Measurements from ENCODE around the gene PRPF38A.
A peak's percentile ranks its signal among the peaks of the same experiment; 100 is the strongest.
"Not testable (repeated sequence)": the region's sequence is repeated elsewhere in the genome, so short reads cannot be mapped to it uniquely, and the experiment has no call there.

The PRPF38A gene

DNA sequence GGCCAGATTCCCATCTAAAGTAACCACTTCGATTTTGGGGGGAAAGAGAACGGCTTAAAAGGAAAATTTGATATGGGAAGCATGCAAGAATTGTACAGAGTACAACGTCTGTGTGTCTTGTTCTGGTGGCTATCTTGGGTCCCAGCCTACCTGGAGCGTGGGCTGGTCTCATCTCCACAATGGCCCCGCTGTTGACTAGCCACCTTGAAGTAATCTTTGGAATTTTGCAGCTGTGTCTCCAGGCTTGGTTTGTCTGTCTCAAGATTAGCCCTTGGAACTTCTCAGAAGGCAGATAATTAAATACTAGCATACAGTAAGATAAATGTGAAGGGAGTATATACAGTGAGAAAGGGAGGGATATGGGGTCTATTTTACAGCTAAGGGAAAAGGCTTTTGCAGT lies 37.1 kb upstream of the PRPF38A start:
- Histone ChIP-seq H3K4me3 (replicated peaks; ENCODE audit: insufficient read depth, low read length) (no peak overlapping the region), H3K27me3 (ENCODE audit: insufficient read depth, poor library complexity, severe bottlenecking) (no peaks in the 10 kb centered on the region), H3K27ac (replicated peaks) (no peak overlapping the region)
- no peak for TF ChIP-seq SPI1 (IDR thresholded peaks at IDR 0.05; ENCODE audit: borderline replicate concordance, low read depth)
- TF ChIP-seq POLR2AphosphoS5 (IDR thresholded peaks at IDR 0.05; ENCODE audit: low read depth), result no peak
- TF ChIP-seq REST (IDR thresholded peaks at IDR 0.05; ENCODE audit: insufficient replicate concordance, low read depth), result no peak
- no peak for TF ChIP-seq GABPA (IDR thresholded peaks at IDR 0.05; ENCODE audit: low read depth)
- TF ChIP-seq, protein P1, sequence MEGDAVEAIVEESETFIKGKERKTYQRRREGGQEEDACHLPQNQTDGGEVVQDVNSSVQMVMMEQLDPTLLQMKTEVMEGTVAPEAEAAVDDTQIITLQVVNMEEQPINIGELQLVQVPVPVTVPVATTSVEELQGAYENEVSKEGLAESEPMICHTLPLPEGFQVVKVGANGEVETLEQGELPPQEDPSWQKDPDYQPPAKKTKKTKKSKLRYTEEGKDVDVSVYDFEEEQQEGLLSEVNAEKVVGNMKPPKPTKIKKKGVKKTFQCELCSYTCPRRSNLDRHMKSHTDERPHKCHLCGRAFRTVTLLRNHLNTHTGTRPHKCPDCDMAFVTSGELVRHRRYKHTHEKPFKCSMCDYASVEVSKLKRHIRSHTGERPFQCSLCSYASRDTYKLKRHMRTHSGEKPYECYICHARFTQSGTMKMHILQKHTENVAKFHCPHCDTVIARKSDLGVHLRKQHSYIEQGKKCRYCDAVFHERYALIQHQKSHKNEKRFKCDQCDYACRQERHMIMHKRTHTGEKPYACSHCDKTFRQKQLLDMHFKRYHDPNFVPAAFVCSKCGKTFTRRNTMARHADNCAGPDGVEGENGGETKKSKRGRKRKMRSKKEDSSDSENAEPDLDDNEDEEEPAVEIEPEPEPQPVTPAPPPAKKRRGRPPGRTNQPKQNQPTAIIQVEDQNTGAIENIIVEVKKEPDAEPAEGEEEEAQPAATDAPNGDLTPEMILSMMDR (IDR thresholded peaks at IDR 0.05; ENCODE audit: insufficient read depth, low read length), result no peak
- DNase-seq (ENCODE audit: low read depth in 1 of 2, low spot score in 1 of 2), result no peak

GRCh38 chr1:52368383-52369172 lies 35.8 kb upstream of the PRPF38A start:
- peak in 1 of 2 experiments; percentile 52 for DNase-seq (ENCODE audit: low read depth in 1 of 2, low spot score in 1 of 2)
- H3K4me3 ChIP-seq (replicated peaks; ENCODE audit: insufficient read depth, low read length), result peak overlapping the region; percentile 42
- TF ChIP-seq REST (IDR thresholded peaks at IDR 0.05; ENCODE audit: insufficient replicate concordance, low read depth) (no peak), GABPA (IDR thresholded peaks at IDR 0.05; ENCODE audit: low read depth) (no peak), SPI1 (IDR thresholded peaks at IDR 0.05; ENCODE audit: borderline replicate concordance, low read depth) (no peak), POLR2AphosphoS5 (IDR thresholded peaks at IDR 0.05; ENCODE audit: low read depth) (no peak)
- TF ChIP-seq, protein P1 (IDR thresholded peaks at IDR 0.05; ENCODE audit: insufficient read depth, low read length), result no peak
- H3K27ac ChIP-seq (replicated peaks), result no peak overlapping the region
- no peaks in the 10 kb centered on the region for H3K27me3 ChIP-seq (ENCODE audit: insufficient read depth, poor library complexity, severe bottlenecking)

DNA sequence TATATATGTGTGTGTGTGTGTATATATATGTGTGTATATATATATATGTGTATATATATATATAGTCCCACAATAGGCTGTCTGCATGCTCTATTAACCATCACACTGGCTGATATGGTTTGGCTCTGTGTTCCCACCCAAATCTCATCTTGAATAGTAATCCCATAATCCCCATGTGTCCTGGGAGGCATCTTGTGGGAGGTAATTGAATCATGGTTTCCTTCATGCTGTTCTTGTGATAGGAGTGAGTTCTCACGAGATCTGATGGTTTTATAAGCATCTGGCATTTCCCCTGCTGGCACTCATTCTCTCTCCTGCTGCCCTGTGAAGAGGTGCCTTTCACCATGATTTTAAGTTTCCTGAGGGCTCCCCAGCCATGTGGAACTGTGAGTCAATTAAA lies 34.6 kb upstream of the PRPF38A start:
- not testable (repeated sequence) for DNase-seq (ENCODE audit: low read depth in 1 of 2, low spot score in 1 of 2); H3K27me3 ChIP-seq (ENCODE audit: insufficient read depth, poor library complexity, severe bottlenecking); H3K4me3 ChIP-seq (replicated peaks; ENCODE audit: insufficient read depth, low read length); H3K27ac ChIP-seq (replicated peaks)

DNA sequence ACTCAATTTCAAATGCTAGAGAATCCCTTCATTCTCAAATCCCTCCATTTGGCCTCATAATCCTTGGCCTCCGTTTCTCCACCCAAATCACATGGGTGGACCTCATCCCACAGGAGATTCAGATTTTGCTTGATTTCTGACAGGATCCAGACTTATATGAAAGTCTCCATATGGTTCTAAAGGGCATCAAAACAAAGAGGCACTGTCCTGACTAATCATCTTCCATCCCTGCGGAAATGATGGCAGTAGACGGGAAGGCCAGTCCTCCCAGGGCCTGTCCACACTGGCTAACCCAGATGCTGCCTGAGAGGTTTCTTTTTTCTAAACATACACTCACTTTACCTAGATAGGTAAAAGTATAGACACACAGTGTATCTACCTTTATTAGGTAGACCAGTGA lies 19.0 kb upstream of the PRPF38A start:
- TF ChIP-seq POLR2AphosphoS5 (IDR thresholded peaks at IDR 0.05; ENCODE audit: low read depth) (no peak), SPI1 (IDR thresholded peaks at IDR 0.05; ENCODE audit: borderline replicate concordance, low read depth) (no peak), REST (IDR thresholded peaks at IDR 0.05; ENCODE audit: insufficient replicate concordance, low read depth) (no peak), GABPA (IDR thresholded peaks at IDR 0.05; ENCODE audit: low read depth) (no peak)
- TF ChIP-seq, protein P1 (IDR thresholded peaks at IDR 0.05; ENCODE audit: insufficient read depth, low read length), result no peak
- no peak for DNase-seq (ENCODE audit: low read depth in 1 of 2, low spot score in 1 of 2)
- no peak overlapping the region for H3K4me3 ChIP-seq (replicated peaks; ENCODE audit: insufficient read depth, low read length)
- no peaks in the 10 kb centered on the region for H3K27me3 ChIP-seq (ENCODE audit: insufficient read depth, poor library complexity, severe bottlenecking)
- no peak overlapping the region for H3K27ac ChIP-seq (replicated peaks)
